Endothelial cell of umbilical vein (primary cell): Measurements from ENCODE around the gene CUX1. TPM values are rescaled to one million over a fixed set of nuclear protein-coding genes. Genes with fewer than 3 reads are reported as not detected.

Experiments used
- BruUV-seq: library from RNA; stranded (reverse); fragments of 400-500 nt; replicated peaks from 2 replicates; lab custom pipeline; 2021; lab: Mats Ljungman, UMichigan
- CTCF ChIA-PET: fragments of 300-600, 350-600 bp; sonication (Branson Sonifier 250); formaldehyde crosslinking; loops from one replicate; lab custom pipeline; 2021; ENCODE audit warnings: antibody characterized with exemption, inconsistent platforms; lab: Charles Lee
- POLR2A ChIA-PET: fragments of 300-600, 350-600 bp; sonication (Branson Sonifier 250); formaldehyde crosslinking; loops from one replicate; lab custom pipeline; 2021; ENCODE audit warnings: antibody characterized with exemption, inconsistent platforms; lab: Charles Lee
- DNase-seq: peaks from one replicate; pipeline ENCODE4 v3.0.0-alpha.2; 2011; ENCODE audit warnings: low read depth, low spot score
- FAIRE-seq: peaks from 2 replicates; lab custom pipeline; 2011; peaks lifted over from hg19 to GRCh38; lab: Jason Lieb, UNC
- H2AFZ ChIP-seq: 2 replicates; pipeline ENCODE4 v1.6.0; 2012; ENCODE audit warnings: low read depth, low read length, control low read depth, inconsistent platforms
- H3K27ac ChIP-seq: 2 replicates; pipeline ENCODE4 v1.5.1; 2011; ENCODE audit warnings: low read depth, mild to moderate bottlenecking, control low read depth, low read length, moderate library complexity; ENCODE audit not compliant: insufficient read depth
- H3K27me3 ChIP-seq, 2 experiments: 2 replicates each; pipeline versions ENCODE4 v1.6.0 to v1.6.1; 2011; ENCODE audit warnings: low read length in 2 of 2, mixed read lengths in 1 of 2; ENCODE audit not compliant: control insufficient read depth in 2 of 2, insufficient read depth in 2 of 2
- H3K36me3 ChIP-seq, 2 experiments: 2 replicates in 1 of 2; 3 replicates in 1 of 2; pipeline ENCODE4 v1.5.1; 2011; ENCODE audit warnings: low read length in 2 of 2, mild to moderate bottlenecking in 1 of 2, moderate library complexity in 1 of 2; ENCODE audit not compliant: control insufficient read depth in 2 of 2, insufficient read depth in 2 of 2; ENCODE audit errors: extremely low read depth in 1 of 2
- H3K4me1 ChIP-seq: 3 replicates; pipeline ENCODE4 v1.5.1; 2011; ENCODE audit warnings: mild to moderate bottlenecking, low read length; ENCODE audit not compliant: control insufficient read depth, insufficient read depth; ENCODE audit errors: extremely low read depth
- H3K4me2 ChIP-seq: 2 replicates; pipeline ENCODE4 v1.6.1; 2011; ENCODE audit warnings: low read length, control low read depth, mixed read lengths; ENCODE audit not compliant: insufficient read depth
- H3K4me3 ChIP-seq, 3 experiments: fragments of 200-600 bp in 1 of 3; sonication (generic), shearing (Covaris generic) in 1 of 3; replicated peaks in 1 of 3; 2 replicates each; pipeline ENCODE4 v1.5.1; 2011 to 2016; ENCODE audit warnings: control low read depth in 3 of 3, low read length in 3 of 3, mild to moderate bottlenecking in 2 of 3, inconsistent platforms in 1 of 3, low read depth in 1 of 3, moderate library complexity in 1 of 3; ENCODE audit not compliant: insufficient read depth in 1 of 3
- H3K79me2 ChIP-seq: 2 replicates; pipeline ENCODE4 v1.6.0; 2012; ENCODE audit warnings: low read length, inconsistent platforms; ENCODE audit not compliant: control insufficient read depth, insufficient read depth
- H3K9ac ChIP-seq: replicated peaks from 2 replicates; pipeline ENCODE3; 2011; ENCODE audit warnings: low read length, control low read depth; ENCODE audit not compliant: insufficient read depth; ENCODE audit errors: extremely low read depth
- H3K9me1 ChIP-seq: replicated peaks from 3 replicates; pipeline ENCODE4 v1.6.0; 2011; ENCODE audit warnings: mild to moderate bottlenecking, low read length; ENCODE audit not compliant: control insufficient read depth, insufficient read depth; ENCODE audit errors: extremely low read depth
- H3K9me3 ChIP-seq: replicated peaks from 2 replicates; pipeline ENCODE4 v1.5.1; 2012; ENCODE audit warnings: low read length, inconsistent platforms; ENCODE audit not compliant: control insufficient read depth, insufficient read depth
- H4K20me1 ChIP-seq: replicated peaks from 2 replicates; pipeline ENCODE3; 2011; ENCODE audit warnings: mild to moderate bottlenecking, low read length; ENCODE audit not compliant: control insufficient read depth, insufficient read depth; ENCODE audit errors: extremely low read depth
- EZH2 ChIP-seq: IDR thresholded peaks from 2 replicates; pipeline ENCODE4 v1.6.1; 2012; ENCODE audit warnings: borderline replicate concordance, low read depth, mild to moderate bottlenecking, moderate library complexity, low read length, inconsistent platforms; ENCODE audit not compliant: severe bottlenecking
- FOS ChIP-seq: IDR thresholded peaks from 2 replicates; pipeline ENCODE4 v1.6.1; 2011; ENCODE audit warnings: mild to moderate bottlenecking, low read length, moderate library complexity, borderline replicate concordance; ENCODE audit not compliant: insufficient read depth
- JUN ChIP-seq: IDR thresholded peaks from 2 replicates; pipeline ENCODE4 v1.6.1; 2011; ENCODE audit warnings: borderline replicate concordance, low read depth; ENCODE audit not compliant: insufficient read length, insufficient read depth
- MAX ChIP-seq: IDR thresholded peaks from 2 replicates; pipeline ENCODE4 v1.6.1; 2011; ENCODE audit not compliant: insufficient read depth, insufficient read length
- POLR2A ChIP-seq: IDR thresholded peaks from 2 replicates; pipeline ENCODE4 v1.6.1; 2012; ENCODE audit warnings: low read depth, mild to moderate bottlenecking, control low read depth, low read length
- POLR2AphosphoS5 ChIP-seq: IDR thresholded peaks from 2 replicates; pipeline ENCODE4 v1.6.1; 2012; ENCODE audit warnings: low read depth, mild to moderate bottlenecking, control low read depth, low read length, moderate library complexity; ENCODE audit not compliant: insufficient read depth
- dilution Hi-C: fragments of 300-500 bp; cut with MboI; formaldehyde crosslinking; loops from one replicate; pipeline ENCODE4 v1.15.0; 2019; ENCODE audit warnings: low sequenced_read_pairs; ENCODE audit not compliant: extremely low pct_ligation_motif_present
- intact Hi-C: fragments of 100-400 bp; cut with micrococcal nuclease; formaldehyde crosslinking; loops from one replicate; pipeline ENCODE4 v1.10.0; 2022
- polyA plus RNA-seq, 4 experiments: library from polyadenylated mRNA; depleted of rRNA in 3 of 4; stranded (reverse) in 3 of 4; unstranded in 1 of 4; fragments of >200 nt; gene quantifications; 2 replicates each; pipeline versions ENCODE4 v1.2.1 to v1.2.3, GENCODE V29; 2011 to 2012; ENCODE audit warnings: missing spikeins in 1 of 4
- total RNA-seq: library from RNA; stranded (reverse); gene quantifications from 2 replicates; pipeline ENCODE4 v1.2.3, GENCODE V29; 2021

The CUX1 gene
- total and polyA plus RNA-seq, 2 donors (not counting 3 experiments of a cell fraction or from before 2014, with no cell fraction given) = 13.8 to 49.8 TPM

- peaks cover 15% of the 10 kb centered on the region for H3K79me2 ChIP-seq
- H3K36me3 ChIP-seq = no peaks in the 10 kb centered on the region
- H3K27ac ChIP-seq = no peak overlapping the region
- H3K4me3 ChIP-seq = no peak overlapping the region
- no peak overlapping the region for H3K4me2 ChIP-seq
- TF ChIP-seq EZH2 = no peak
- TF ChIP-seq JUN = no peak
- TF ChIP-seq MAX = no peak
- TF ChIP-seq POLR2AphosphoS5 = no peak
- no peak for TF ChIP-seq FOS
- no peak for TF ChIP-seq POLR2A
- no TSS peak for BruUV-seq
- intact Hi-C loops = no loop called here
- H3K27me3 ChIP-seq = no peaks in the 10 kb centered on the region
- H3K4me1 ChIP-seq = peaks cover 18% of the 10 kb centered on the region
- no peaks in the 10 kb centered on the region for H4K20me1 ChIP-seq
- H3K9me1 ChIP-seq = no peaks in the 10 kb centered on the region
- no peak overlapping the region for H2AFZ ChIP-seq
- H3K9ac ChIP-seq = no peak overlapping the region
- POLR2A ChIA-PET = no interaction called here
- dilution Hi-C loops = no loop called here
- FAIRE-seq (no peak), DNase-seq (no peak)
- no peaks in the 10 kb centered on the region for H3K9me3 ChIP-seq
- CTCF ChIA-PET = no interaction called here
Measured at GRCh38 chr7:101854084-101854865, 36.8 kb downstream of the CUX1 start.
